ENCODE measurements around the gene JADE3. TPM values are rescaled to one million over a fixed set of nuclear protein-coding genes. Genes with fewer than 3 reads are reported as not detected.
"Not testable (repeated sequence)": the region's sequence is repeated elsewhere in the genome, so short reads cannot be mapped to it uniquely, and the experiment has no call there.

Gene JADE3
- total and polyA plus RNA-seq, 8 donors, result 0.58 to 9.0 (median 5.8) TPM

DNA sequence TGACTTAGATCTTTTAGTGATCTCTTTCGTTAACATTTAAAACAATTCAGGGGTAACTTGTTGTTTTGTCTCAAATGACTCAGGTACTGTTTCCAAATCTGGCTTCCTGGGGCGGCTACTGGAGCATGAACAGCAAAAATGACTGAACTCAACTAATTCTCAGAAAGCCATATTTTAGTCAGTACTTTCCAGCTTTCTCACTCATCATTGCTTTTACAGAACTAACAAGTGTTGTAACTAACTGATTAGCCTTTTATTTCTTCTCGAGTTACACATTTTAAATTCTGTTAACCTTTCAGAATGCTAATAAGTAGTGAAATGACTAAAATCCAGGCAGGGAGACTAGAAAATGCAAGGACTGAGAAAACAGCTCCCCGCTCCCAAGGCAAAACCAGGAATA is 55.3 kb downstream of the JADE3 start:
- DNase-seq, result no peak
- Histone ChIP-seq H3K4me1 (peaks cover 0 to 8% (median 0%) of the 10 kb centered on the region in 4 donors), H3K36me3 (no peaks in the 10 kb centered on the region), H3K4me3 (no peak overlapping the region), H3K9me3 (no peaks in the 10 kb centered on the region), H3K27me3 (peaks cover 0 to 3% (median 0%) of the 10 kb centered on the region in 3 donors), H3K27ac (no peak overlapping the region)
- WGBS, 5 donors, result 49 to 79% (median 65%) methylated on average over 4 of the region's 4 CpGs
- TF ChIP-seq POLR2A (IDR thresholded peaks at IDR 0.05), result no peak
- TF ChIP-seq POLR2AphosphoS5 (IDR thresholded peaks at IDR 0.05), result no peak
- no peak for TF ChIP-seq EP300 (IDR thresholded peaks at IDR 0.05)
- TF ChIP-seq, protein P1, sequence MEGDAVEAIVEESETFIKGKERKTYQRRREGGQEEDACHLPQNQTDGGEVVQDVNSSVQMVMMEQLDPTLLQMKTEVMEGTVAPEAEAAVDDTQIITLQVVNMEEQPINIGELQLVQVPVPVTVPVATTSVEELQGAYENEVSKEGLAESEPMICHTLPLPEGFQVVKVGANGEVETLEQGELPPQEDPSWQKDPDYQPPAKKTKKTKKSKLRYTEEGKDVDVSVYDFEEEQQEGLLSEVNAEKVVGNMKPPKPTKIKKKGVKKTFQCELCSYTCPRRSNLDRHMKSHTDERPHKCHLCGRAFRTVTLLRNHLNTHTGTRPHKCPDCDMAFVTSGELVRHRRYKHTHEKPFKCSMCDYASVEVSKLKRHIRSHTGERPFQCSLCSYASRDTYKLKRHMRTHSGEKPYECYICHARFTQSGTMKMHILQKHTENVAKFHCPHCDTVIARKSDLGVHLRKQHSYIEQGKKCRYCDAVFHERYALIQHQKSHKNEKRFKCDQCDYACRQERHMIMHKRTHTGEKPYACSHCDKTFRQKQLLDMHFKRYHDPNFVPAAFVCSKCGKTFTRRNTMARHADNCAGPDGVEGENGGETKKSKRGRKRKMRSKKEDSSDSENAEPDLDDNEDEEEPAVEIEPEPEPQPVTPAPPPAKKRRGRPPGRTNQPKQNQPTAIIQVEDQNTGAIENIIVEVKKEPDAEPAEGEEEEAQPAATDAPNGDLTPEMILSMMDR (IDR thresholded peaks at IDR 0.05), result no peak
- intact Hi-C loops (cut with DNase I; ENCODE audit: low total_unique reads), result no loop called here

DNA sequence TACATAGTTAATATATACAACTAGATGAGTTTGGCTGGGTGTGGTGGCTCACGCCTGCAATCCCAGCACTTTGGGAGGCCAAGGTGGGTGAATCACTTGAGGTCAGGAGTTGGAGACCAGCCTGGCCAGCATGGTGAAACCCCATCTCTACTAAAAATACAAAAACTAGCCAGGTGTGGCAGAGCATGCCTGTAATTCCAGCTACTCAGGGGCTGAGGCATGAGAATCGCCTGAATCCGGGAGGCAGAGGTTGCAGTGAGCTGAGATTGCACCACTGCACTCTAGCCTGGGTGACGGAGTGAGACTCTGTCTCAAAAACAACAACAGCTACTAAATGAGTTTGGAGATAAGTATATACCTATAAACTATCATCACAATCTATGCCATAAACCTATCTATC is 64.8 kb downstream of the JADE3 start:
- H3K27me3 ChIP-seq; H3K36me3 ChIP-seq; intact Hi-C loops (cut with DNase I; ENCODE audit: low total_unique reads); H3K4me1 ChIP-seq; H3K27ac ChIP-seq; DNase-seq; H3K9me3 ChIP-seq; H3K4me3 ChIP-seq: not testable (repeated sequence)
- WGBS, 5 donors, result 77 to 95% (median 91%) methylated on average over 4 of the region's 4 CpGs

DNA sequence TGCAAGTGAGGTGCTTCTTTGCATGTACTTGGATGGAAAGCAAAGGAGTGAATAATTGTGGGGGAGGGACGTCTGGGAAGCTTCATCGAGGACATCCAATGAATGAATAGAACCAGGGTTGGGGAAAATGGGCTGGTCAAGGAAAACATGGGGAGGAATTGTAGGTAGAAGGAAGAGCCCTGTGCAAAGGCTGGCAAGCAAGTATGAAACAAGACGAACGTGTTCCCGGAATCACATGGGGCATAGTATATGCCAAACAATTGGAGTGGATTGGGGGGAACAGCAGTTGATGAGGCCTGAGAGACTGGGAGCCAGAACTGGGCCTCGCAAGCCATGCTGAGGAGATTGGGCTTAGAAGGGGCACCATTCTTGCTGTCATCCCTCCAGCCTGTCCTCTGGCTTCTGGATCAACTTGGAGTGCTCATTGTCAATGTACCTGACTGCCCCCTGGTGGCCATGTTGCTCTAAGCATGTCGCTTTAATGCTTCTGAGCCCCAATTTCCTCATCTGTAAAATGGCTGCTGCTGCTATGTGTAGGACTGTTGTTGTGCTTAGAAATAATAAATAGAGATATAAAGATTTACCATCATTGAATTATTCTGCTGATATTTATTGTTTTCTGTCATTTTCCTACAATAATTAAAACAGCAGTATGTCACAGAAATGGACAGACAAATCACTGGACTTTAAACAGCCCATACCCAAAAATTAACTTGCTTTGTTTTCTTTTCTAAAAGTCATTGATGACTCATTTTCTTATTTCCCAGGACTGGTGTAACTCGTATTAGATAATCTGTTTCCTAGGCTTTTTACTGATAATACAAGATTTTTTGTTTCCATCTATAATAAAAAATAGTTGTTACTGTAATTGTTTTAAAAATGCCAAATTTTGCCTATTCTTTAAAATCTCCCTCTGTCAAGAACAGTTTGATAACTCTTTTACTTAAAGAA is 66.4 kb downstream of the JADE3 start:
- H3K36me3 ChIP-seq, result no peaks in the 10 kb centered on the region
- TF ChIP-seq EP300 (IDR thresholded peaks at IDR 0.05), result no peak
- no peak for TF ChIP-seq POLR2AphosphoS5 (IDR thresholded peaks at IDR 0.05)
- TF ChIP-seq, protein P1 (IDR thresholded peaks at IDR 0.05), result peak in 4 of 7 experiments; percentile 34 to 63 (median 46)
- no peak overlapping the region for H3K27ac ChIP-seq
- H3K4me3 ChIP-seq, result no peak overlapping the region
- 65 to 73% (median 73%) methylated on average over 7 to 8 of the region's 8 CpGs for WGBS, 5 donors
- H3K9me3 ChIP-seq, result peaks cover 0 to 3% (median 0%) of the 10 kb centered on the region in 4 donors
- no peaks in the 10 kb centered on the region for H3K27me3 ChIP-seq
- intact Hi-C loops (cut with DNase I; ENCODE audit: low total_unique reads), result no loop called here
- DNase-seq, result peak; percentile 75 to 80
- H3K4me1 ChIP-seq, result peaks cover 0 to 6% (median 2%) of the 10 kb centered on the region in 4 donors

DNA sequence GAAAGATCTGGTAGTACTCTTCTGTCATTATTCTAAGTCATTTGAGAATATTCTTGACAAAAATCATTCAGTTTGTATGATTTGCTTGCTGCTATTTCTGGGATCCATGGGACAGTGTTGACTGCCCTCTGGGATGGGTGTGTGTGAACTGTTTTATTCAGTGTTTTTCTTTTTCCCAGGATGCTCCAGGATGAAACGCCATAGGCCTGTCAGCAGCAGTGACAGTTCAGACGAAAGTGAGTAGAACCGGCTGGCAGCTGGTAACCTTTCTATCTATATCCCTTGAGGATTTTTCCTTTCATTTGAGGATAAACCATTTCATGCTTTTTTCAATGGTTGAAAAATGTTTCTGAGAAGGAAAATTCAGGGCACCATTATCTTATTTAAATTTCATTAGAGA is 72.5 kb downstream of the JADE3 start:
- no peak for DNase-seq
- intact Hi-C loops (cut with DNase I; ENCODE audit: low total_unique reads), result no loop called here
- 77 to 84% (median 82%) methylated on average over 3 of the region's 3 CpGs for WGBS, 5 donors

DNA sequence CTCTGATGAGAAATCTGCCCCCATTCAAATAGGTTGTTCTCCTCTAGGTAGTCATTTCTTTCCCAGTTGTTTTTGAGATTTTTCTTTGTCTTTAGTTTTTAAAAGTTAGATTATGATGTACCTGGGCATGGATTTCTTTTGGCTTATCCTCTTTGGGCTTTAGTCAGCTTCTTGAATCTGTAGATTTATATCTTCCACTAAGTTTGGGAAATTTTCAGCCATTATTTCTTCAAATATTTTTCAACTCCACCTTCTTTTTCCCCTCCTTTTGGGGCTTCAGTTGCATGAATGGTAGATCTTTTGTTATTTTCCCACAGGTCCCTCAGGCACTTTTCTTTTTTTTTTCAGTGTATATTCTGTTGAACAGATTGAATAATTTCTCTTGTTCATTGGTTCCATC is 77.3 kb downstream of the JADE3 start:
- DNase-seq, result no peak
- peaks cover 0 to 17% (median 3%) of the 10 kb centered on the region in 4 donors for H3K9me3 ChIP-seq
- TF ChIP-seq, protein P1 (IDR thresholded peaks at IDR 0.05), result no peak
- TF ChIP-seq POLR2A (IDR thresholded peaks at IDR 0.05) (no peak), EP300 (IDR thresholded peaks at IDR 0.05) (no peak)
- no peak overlapping the region for H3K27ac ChIP-seq
- no peak overlapping the region for H3K4me3 ChIP-seq
- peaks cover 0 to 8% (median 0%) of the 10 kb centered on the region in 4 donors for H3K36me3 ChIP-seq
- peaks cover 0 to 5% (median 0%) of the 10 kb centered on the region in 3 donors for H3K27me3 ChIP-seq
- no peaks in the 10 kb centered on the region for H3K4me1 ChIP-seq
- intact Hi-C loops (cut with DNase I; ENCODE audit: low total_unique reads), result no loop called here

More for the DNA sequence above, 72.5 kb downstream of the JADE3 start:
- no peak overlapping the region for H3K27ac ChIP-seq
- H3K36me3 ChIP-seq, result peaks cover 0 to 8% (median 0%) of the 10 kb centered on the region in 4 donors
- H3K4me1 ChIP-seq, result no peaks in the 10 kb centered on the region
- no peak overlapping the region for H3K4me3 ChIP-seq
- peaks cover 0 to 5% (median 0%) of the 10 kb centered on the region in 3 donors for H3K27me3 ChIP-seq
- H3K9me3 ChIP-seq, result peaks cover 0 to 9% (median 1%) of the 10 kb centered on the region in 4 donors
- TF ChIP-seq POLR2AphosphoS5 (IDR thresholded peaks at IDR 0.05) (no peak), EP300 (IDR thresholded peaks at IDR 0.05) (no peak), POLR2A (IDR thresholded peaks at IDR 0.05) (no peak)

Measured in stomach (tissue), 9 donors.